Skeletal muscle cell (primary cell): Measurements from ENCODE around the gene FOXJ1.

Experiments
- DNase-seq: peaks from one replicate; pipeline ENCODE4 v3.0.0-alpha.2; 2010; ENCODE audit warnings: low read depth
- H3K4me3 ChIP-seq: 2 replicates; pipeline ENCODE4 v1.5.1; 2011; ENCODE audit warnings: low read depth, mild to moderate bottlenecking, control low read depth, low read length, moderate library complexity

The FOXJ1 gene

GRCh38 chr17:76146053-76146851 is 5.2 kb upstream of the FOXJ1 start:
- no peak overlapping the region for H3K4me3 ChIP-seq
- DNase-seq: no peak

- DNase-seq: no peak
- H3K4me3 ChIP-seq: no peak overlapping the region
Observed at GRCh38 chr17:76145231-76146052, 4.4 kb upstream of the FOXJ1 start.

GRCh38 chr17:76142585-76143041 is 1.6 kb upstream of the FOXJ1 start:
- no peak overlapping the region for H3K4me3 ChIP-seq
- no peak for DNase-seq

GRCh38 chr17:76142039-76142584 is 1.1 kb upstream of the FOXJ1 start:
- DNase-seq: no peak
- no peak overlapping the region for H3K4me3 ChIP-seq

DNA sequence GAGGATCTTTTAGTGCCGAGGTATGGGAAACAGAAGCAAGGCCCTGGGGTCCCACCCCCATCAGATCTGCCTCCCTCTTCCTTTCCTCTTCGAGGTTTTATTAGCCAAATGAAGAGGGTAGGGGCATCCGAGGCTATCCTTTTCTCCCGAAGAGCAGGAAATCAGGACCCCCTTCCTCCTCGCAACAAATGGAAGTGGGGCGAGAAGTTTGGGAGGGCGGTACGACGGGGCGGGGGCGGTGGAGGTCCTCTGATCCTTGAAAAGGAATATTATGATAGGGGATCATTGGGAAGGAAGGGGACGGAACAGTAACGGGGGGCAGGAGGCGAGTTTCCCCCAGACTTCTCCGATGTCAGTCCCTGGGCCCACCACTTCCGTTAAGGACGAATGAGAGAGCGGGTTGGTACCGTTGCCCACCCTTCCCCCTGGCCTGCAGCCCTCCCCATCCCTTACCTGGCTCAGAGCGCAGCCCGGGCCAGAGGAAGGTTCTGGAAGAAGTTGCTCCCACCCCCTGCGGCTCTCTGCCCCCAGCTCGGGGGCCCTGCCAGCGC is 309 bp downstream of the FOXJ1 start:
- no peak for DNase-seq
- H3K4me3 ChIP-seq: peak overlapping the region; percentile 55

- DNase-seq: no peak
- no peak overlapping the region for H3K4me3 ChIP-seq
Observed at GRCh38 chr17:76139801-76140660, 1.0 kb downstream of the FOXJ1 start.

GRCh38 chr17:76138896-76139752 is 1.9 kb downstream of the FOXJ1 start:
- DNase-seq: no peak
- H3K4me3 ChIP-seq: no peak overlapping the region

DNA sequence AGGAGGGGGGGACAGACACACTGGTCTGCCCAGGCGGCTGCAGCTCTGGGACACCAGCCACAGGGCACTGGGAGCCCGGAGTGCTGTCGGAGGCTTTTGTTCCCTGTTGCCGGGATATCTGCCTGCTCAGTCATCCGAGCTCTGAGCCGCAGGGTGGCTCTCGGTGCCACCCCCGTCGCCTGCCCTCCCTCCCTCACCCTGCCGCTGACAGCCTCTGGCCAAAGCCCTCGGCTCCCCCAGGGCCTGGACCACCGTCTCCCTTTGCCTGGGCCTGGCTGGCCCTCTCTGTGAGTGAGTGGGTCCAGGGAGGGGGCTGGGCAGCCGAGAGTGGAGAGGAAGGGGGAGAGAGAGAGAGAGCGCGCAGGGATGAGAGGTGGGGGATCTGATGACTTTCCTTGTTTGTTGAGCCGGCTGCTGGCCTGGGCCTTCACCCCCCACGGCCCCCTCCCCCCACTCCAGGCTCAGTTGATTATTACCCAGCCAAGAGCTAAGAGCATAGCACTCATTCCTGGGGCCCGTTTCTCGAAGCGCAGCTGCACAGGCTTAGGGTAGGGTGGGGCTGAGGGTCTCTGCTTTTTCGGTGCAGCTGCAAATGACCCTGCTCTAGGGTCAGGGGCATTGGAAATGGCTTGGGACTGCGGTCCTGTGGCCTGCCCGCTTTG is 2.7 kb downstream of the FOXJ1 start:
- no peak overlapping the region for H3K4me3 ChIP-seq
- DNase-seq: no peak

DNA sequence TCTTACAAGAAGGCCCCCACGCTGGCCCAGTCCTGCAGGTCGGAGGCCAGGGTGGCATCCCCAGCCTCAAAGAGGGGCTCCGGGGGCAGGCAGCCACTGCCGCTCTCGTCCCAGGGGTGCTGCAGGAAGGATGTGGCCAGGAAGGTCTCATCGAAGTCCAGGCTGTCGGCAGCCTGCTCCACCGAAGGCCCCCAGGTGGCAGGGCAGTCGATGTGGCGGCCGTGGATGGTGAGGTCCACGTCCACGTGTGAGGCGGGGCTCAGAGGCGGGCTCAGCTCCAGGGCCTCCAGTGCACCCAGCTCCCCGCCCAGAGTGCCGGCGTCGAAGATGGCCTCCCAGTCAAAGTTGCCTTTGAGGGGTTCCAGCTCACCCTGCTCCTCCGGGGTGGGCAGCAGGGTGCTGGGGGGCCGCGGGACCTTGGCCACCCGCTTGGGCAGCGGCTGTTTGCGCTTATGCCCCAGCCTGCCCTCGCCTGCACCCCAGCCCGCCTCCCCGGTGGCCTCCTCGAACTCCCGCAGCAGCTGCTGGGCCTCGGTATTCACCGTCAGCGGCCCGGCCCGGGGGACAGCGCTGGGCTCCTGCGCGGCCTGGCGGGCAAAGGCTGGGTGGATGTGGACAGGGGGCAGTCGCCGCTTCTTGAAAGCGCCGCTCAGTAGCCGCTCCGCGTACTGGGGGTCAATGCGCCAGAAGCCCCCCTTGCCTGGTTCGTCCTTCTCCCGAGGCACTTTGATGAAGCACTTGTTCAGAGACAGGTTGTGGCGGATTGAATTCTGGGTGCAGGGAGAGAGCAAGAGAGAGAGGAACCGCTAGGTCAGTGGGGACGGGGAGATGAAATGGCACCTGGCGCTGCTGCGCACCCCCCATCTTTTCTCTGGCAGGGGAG is 3.5 kb downstream of the FOXJ1 start:
- H3K4me3 ChIP-seq: no peak overlapping the region
- DNase-seq: no peak

DNA sequence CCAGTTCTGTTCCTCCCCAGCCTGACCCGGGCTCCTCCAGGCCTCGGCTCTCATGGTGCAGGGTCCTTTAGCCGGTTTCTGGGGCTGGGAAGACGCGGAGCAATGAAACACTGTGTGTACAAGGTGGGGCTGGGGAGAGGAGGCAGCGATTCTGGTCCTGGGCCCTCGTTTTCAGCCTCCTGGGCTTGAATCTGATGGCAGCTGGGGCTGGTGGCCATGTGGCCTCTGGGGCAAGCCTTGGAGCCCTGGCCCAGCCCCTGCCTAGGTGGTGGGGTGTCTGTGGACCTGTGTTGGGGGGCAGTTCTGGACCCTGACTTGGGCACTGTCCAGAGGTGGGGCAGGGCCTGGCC is 4.1 kb downstream of the FOXJ1 start:
- no peak for DNase-seq
- H3K4me3 ChIP-seq: no peak overlapping the region

DNA sequence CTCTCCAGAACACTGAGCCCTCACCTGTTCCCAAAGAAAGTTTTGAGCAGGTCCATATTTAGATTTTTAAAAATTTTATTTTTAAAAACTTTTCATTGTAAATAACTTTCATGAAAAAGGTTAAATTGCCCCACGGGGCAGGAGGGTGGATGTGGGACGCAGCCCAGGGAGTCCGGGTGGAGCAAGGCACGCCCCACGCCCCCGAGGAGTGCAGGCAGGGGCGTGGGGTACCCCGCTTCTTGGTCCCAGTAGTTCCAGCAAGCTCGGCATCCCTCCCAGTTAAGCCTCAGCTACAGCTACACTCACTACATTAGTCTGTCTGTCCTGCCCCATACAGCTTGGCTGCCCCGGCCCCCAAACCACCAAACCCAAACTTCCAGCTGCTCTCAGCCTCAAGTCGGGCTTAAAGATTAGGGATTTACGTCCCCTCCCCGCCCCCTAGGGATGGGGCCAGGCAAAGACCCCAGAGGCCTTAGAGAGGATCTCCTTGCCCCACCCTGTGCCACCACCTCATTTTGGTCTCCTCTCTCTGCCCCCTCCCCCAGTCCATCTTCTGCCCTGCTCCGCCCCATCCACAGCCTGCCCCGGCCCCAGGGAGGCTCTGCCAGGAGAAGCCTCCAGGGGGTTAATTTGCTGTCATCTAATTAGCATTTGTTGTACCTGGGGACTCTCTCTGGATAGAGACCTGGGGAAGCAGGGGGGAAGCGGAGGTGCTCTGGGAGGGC is 4.6 kb downstream of the FOXJ1 start:
- no peak overlapping the region for H3K4me3 ChIP-seq
- no peak for DNase-seq

DNA sequence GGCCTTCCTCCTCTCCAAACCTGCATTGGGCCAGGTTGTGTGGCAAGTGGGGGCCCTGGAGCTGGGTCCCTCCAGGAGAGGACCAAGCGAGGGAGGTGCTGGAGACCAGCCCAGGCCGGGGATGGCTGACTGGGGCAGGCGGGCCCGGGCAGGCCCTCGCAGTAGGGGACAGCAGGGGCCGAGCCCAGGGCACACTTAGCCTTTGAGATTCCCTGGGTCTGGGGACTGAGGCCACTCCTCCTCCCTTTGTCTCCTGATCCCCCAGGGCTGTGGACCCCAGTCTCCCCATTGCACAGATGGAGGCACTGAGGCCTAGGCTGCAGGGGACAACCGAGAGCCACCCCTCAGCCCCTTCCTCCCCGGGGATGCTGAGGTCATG is 5.2 kb downstream of the FOXJ1 start:
- no peak for DNase-seq
- H3K4me3 ChIP-seq: no peak overlapping the region

DNA sequence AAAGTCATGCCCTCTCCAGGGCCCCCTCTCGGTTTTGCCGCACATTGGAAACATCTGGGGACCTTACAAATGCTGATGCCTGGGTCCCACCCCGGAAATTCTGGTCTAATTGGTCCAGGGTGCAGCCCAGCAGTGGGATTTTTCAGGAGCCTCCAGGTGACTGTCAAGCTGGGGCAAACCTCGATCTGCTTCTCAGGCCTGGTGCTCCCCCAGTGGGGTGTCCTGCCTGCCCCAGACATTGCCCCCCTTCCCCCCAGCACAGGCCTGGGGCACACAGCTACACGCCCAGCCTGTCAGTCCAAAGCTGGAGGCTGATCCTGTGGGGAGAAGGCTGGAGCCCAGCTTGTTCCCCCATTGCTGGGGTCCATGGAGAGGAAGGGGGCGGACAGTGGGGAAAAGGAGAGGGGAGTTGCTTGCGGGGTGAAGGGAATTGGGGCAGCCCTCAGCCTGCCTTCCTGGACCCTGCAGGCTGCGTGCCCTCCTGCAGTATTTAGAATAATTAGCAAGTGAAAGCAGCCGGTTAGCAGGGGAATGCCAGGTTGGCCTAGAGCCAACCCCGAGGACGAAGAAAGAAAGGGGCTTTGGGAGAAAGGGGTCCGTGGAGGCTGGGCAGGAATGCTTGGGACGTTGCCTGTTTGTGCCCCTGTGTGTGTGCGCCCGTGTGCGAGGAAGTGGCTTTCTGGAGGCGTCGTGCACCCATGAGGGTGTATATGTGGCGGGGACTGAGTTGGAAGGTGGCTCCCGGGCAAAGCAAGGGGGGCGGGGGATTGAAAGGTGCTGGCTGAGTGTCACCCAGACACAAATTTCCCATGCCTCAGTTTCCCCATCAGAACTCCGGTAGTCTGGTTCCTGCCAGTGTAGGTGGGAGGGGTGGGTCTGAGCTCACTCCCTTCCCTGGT is 5.9 kb downstream of the FOXJ1 start:
- no peak overlapping the region for H3K4me3 ChIP-seq

GRCh38 chr17:76132574-76133338 is 8.3 kb downstream of the FOXJ1 start:
- DNase-seq: no peak

More for the DNA sequence above, 5.9 kb downstream of the FOXJ1 start:
- DNase-seq: no peak

More at GRCh38 chr17:76132574-76133338, 8.3 kb downstream of the FOXJ1 start:
- H3K4me3 ChIP-seq: no peak overlapping the region
